GM21723 (cell line): Measurements from ENCODE around the gene BTD.
"Not testable (repeated sequence)": the region's sequence is repeated elsewhere in the genome, so short reads cannot be mapped to it uniquely, and the experiment has no call there.

ENCODE experiments used
- ATAC-seq: cut with Tn5 transposase; IDR thresholded peaks from one replicate; pipeline ENCODE4 v1.9.1; 2021; ENCODE audit warnings: mild to moderate bottlenecking, moderate library complexity; ENCODE audit not compliant: unreplicated experiment

BTD gene

DNA sequence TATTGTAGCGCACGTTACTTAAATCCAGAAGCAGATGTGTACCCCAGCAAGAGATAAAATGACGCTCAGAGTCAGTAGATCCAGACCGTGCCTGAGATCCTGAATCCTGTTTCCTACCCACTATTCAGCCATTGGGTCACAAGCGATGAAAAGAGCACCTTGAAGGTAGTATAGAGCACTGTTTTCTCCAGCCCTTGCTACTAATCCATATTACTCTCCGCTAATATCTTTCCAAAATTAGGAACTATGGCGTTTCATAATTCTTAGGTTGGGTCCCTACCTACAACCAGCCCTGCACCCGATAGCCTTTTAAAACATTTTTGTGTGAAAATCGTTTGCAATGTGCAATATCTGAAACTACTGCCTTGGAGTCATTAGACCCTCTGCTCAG, 596 bp downstream of the BTD start:
- peak; percentile 25 for ATAC-seq

DNA sequence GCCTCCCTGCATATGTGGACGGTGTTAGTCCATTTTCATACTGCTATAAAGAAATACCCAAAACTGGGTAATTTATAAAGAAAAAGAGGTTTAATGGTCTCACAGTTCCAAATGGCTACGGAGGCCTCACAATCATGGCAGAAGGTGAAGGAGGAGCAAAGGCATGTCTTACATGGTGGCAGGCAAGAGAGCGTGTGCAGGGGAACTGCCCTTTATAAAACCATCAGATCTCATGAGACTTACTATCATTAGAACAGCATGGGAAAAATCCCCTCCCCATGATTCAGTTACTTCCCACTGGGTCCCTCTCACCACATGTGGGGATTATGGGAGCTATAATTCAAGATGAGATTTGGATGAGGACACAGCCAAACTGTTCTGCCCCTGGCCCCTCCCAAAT, 1.3 kb downstream of the BTD start:
- ATAC-seq = not testable (repeated sequence)

DNA sequence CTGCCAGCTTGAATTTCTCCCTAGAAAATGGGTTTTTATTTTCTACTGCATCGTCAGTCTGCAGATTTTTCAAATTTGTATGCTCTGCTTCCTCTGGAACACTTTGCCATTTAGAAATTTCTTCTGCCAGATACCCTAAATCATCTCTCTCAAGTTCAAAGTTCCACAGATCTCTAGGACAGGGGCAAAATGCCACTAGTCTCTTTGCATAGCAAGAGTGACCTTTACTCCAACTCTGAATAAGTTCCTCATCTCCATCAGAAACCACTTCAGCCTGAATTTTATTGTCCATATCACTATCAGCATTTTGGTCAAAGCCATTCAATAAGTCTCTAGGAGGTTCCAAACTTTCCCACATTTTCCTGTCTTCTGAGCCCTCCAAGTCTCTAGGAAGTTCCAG, 3.0 kb downstream of the BTD start:
- not testable (repeated sequence) for ATAC-seq

DNA sequence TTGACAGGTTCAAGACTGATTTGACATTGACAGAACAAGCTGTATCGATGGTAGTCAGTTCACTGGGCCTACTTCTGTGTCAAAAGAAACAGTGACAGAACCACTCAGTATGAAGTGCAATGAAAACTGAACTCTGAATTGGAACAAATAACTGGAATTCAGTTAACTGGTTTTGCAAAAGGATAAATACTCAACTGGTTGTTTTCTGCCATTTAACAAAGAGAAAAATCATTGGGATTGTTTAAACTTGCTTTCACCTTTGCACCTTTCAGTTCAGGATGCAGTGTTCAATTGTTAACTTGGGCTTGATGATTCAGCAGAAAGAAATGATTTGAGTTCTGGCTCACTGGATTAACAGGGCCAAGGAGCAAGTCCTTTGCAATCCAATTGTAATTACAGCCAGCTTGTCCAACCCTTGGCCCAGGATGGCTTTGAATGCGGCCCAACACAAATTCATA, 4.9 kb downstream of the BTD start:
- no peak for ATAC-seq

DNA sequence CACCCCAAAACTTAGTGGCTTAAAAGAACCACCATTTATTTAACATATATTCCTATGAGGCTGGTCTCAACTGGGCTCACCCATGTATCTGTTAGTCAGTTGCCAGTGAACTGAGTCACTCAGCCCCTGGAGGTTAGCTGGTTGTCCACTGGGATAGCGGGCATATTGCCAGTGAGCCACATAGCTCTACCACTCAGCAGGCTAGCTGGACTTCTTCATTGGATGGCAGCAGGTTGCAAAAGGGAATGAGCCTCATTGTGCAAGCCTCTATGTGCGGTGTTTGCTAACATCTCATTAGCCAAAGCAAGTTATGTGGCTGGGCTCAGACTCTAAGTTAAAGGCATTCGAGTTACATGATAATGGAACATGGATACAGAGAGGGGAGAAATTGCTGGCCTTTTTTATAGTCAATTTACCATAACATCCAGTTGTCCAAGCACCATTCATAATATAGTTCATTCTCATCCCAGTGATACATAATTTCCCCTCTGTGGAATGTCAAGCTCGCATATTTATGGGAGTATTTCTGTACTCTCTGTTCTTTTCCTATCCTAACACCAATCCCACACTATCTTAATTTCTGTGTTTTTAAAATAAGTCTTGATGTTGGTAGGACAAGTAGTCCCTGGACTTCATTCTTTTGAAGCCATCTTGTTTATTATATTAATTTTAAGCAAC, 8.7 kb downstream of the BTD start:
- ATAC-seq = no peak

DNA sequence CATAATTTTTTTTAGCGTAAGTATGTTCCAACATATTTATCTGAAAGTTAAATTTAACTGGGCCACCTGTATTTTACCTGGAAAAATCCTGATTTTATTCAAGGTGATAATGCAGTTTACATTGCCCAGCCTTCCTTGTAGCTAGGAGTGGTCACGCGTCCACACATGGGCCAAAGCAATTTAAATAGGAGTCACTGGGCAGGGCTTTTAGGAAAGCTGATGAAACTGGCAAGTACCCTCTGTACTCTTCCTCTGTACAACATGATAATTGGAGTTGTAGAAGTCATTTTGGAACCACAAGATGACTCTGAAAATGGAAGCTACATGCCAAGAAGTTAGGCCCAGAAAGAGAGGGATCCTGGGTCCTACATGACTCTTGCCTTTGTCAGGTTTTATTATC, 9.5 kb downstream of the BTD start:
- no peak for ATAC-seq

DNA sequence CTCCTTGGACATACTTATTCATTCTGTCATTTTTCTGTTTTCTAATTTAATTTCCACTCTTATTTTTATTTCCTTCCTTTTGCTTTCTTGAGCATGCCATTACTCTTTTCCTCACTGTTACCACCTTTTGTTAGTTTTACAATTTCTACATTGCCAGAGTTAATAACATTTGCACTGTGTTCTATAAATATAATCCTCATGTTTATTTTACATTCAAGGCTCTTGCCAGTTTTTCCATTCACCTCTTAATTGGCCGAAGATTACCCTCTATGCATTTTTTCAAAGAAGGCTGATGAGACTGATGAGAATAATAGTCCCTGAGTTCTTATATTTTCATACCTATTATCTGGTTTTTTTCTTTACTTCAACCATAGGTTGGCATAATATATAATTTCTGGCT, 10.5 kb downstream of the BTD start:
- no peak for ATAC-seq

DNA sequence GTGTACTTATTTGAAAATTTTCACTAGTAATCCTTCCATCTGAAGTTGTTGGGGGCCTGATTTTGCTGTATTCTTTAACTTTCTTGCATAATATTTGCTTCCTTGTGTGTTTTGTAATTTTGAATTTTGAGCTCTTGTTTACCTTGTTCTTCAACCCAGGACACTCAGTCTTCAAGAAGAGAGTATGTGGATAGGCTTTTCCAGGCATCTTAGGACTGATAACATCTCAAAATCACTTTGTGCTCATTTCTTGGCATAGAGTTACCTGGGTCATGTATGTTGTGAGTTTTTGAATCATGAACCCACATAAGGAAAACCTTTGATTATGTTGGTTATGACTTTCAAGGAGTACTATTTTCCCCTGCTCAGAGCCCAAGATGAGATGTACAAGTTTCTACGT, 13.4 kb downstream of the BTD start:
- no peak for ATAC-seq

DNA sequence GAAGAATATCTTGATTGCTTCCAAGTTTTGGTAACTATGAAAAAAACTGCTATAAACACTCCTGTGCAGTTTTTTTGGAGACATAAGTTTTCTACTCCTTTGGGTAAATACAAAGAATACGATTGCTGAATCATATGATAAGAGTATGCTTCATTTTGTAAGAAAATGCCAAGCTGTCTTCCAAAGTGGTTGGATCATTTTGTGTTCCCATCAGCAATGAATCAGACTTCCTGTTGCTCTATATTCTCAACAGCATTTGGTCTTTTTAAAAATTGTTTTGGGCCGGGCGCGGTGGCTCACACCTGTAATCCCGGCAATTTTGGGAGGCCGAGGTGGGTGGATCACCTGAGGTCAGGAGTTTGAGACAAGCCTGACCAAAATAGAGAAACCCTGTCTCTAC, 14.5 kb downstream of the BTD start:
- no peak for ATAC-seq

DNA sequence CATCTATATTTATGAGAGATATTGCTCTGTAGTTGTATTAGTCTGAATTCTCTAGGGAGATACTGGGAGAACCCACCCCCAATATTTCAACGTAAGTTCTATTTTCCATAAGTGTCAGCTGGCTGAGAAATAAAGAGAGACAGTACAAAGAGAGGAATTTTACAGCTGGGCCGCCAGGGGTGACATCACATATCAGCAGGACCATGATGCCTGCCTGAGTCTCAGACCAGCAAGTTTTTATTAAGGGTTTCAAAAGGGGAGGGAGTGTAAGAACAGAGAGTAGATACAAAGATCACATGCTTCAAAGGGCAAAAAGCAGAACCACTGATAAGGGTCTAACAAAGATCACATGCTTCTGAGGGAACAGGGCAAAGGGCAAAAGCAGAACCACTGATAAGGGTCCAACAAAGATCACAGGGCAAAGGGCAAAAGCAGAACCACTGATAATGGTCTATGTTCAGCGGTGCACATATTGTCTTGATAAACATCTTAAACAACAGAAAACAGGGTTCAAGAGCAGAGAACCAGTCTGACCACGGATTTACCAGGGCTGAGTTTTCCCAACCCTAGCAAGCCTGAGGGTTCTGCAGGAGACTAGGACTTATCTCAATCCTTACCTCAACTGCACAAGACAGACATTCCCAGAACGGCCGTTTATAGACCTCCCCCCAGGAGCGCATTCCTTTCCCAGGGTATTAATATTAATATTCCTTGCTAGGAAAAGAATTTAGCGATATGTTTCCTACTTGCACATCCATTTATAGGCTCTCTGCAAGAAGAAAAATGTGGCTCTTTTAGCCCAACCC, 18.3 kb downstream of the BTD start:
- ATAC-seq = not testable (repeated sequence)

DNA sequence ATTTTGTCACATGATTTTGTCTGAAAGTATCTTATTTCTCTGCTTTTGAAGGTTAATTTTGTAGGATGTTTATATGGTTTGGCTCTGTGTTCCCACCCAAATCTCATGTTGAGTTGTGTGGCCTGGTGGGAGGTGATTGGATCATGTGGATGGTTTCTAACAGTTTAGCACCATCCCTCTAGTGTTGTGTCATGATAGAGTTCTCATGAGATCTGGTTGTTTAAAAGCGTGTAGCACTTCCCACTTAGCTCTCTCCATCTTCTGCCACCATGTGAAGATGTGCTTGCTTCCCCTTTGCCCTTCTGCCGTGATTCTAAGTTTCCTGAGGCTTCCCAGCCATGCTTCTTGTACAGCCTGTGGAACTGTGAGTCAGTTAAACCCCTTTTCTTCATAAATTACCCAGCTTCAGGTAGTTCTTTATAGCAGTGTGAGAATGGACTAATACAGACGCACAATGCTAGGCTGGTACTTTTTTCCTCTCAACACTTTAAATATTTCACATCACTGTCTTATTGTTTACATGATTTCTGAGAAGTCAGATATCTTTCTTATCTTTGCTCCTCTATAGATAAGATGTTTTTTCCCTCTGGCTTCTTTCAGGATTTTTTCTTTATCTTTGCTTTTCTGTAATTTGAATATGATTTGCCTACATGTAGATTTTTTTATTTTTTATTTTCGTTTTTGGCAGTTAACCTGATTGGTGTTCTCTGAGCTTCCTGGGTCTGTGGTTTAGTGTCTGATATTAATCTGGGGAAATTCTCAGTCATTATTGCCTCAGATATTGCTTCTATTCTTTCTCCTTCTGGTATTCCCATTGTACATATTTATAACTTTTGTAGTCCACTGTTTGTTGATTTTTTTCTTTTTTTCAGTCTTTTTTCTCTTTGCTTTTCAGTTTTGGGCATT, 22.2 kb downstream of the BTD start:
- ATAC-seq = no peak

DNA sequence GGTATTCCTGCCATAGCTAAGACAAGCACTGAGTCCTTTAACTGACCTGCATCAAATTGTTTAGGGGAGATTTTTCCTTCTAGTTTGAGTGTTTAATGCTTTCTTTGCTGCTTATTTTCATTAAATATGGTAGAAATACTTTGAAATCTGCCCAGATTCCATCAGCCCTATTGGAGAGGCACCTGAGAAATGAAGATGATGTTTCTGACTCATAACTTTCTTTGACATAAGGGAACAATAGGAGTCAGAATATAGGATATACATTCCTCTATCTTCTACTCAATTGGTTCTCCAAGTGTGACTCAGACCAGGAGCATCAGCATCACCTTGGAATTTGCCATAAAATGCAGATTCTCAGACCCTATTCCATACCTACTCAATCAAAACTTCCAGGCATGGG, 27.4 kb downstream of the BTD start:
- no peak for ATAC-seq

DNA sequence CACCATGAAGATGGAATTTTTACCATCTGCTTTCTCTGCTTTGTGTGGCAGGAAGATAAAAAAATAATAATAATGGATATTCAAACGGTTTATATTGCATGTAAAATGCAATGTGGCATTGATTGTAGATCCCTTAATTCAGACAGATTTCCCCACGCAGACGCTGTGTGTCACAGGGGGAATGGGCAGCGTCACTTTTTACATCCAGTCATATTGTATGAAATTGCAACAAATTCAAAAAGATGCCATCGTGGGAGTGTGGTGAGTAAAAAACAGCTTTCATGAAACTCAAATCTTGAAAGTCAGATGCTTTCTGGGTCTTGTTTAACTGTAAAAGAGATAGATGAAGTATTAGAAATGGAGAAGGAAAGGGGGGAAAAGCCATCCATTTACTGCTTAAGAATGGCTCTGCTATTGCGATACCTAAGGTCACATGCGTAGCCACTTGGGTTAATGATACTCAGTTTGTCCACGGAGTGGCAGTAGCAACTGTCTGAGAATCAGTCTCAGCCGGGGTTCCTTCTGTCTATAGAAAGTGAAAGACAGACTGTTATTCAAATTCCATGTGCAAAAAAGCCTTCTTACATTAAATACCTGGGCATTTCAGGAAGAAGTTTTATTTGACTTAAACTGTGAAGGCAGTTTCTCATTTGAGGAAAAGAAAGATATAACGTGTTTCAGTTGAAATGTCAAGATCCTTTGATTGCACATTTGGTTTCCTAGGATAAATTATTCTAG, 28.5 kb downstream of the BTD start:
- ATAC-seq = peak; percentile 96

DNA sequence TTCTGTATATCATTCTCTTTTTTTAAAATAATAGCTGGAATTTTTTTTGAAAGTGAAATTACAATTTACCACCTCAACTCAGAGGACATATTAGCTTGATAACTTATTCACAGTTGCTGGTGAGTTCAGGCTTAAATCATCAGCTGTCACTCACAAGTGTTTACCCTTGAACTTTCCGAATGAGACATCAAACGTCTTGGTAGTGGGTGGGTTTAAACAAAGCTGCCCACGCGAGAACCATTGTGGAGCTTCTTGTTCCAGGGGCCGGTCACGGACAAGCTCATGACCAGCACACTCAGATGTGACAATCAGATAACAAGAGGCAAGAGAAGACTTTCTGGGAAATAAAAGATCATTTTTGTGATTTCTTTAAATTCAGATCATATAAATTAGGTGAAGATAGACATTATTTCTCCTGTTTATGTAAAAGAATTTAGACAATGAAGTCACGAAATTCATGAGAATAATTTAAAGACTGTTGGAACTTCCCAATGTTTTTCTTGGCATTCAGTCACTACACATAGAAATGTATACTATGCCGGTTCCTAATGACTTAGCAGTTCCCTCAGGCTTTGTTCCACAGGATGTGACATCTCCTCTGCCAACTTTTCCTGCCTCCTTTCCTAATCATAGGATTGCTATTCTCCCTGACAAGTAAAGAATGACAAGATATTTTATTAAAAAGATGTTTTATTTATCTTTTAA, 29.3 kb downstream of the BTD start:
- ATAC-seq = peak; percentile 48

DNA sequence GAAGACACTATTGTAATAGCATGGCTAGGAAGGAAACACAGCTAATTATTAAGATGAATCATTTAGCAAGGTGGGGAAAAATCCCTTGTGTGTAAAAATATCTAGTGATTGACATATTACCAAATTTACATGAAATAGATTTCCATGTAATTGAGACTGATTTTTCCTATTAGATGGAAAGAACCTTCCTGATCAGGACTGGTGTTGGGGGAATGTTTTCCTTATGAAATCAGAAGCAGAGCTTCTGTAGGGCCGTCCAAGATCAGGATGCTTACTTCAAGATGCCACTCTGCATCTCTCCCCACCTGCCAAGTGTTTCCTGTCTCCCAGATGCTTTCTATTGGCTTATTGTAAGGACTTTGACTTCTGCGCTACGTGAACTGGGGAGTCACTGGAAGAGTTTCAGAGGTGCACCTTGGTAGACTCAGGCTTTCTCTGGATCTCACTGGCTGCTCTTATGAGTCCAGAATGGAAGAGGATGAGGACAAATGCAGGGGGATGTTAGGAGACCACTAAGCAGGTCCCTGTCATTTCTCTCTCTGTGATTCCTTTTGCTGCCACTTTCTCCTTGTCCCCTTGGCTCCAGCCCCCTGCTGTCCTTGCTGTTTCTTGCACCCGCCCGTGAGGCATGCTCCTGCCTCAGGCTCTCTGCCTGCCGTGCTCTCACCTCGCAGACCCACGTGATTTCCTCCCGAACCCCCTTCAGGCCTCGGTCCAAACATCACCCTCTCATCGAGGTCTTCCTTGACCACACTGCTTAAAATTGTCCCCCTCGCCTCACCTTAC, 30.1 kb downstream of the BTD start:
- ATAC-seq = no peak

DNA sequence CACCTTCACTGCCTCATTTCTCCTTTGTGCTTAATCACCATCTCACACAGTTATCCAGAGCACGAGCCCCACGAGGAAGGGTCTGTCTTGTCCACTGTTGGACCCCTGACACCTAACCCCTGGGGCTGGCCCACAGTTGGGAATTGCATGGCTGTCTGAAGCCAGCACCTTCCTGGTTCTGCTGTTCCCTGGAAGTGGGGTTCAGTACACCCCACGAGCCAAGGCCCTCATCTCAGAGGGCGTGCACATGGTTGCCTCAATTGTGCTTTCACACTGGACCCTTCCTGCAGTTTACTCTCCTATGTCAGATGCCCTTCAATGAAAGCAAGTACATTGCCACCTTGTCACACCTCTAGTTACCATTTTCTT, 30.7 kb downstream of the BTD start:
- no peak for ATAC-seq

DNA sequence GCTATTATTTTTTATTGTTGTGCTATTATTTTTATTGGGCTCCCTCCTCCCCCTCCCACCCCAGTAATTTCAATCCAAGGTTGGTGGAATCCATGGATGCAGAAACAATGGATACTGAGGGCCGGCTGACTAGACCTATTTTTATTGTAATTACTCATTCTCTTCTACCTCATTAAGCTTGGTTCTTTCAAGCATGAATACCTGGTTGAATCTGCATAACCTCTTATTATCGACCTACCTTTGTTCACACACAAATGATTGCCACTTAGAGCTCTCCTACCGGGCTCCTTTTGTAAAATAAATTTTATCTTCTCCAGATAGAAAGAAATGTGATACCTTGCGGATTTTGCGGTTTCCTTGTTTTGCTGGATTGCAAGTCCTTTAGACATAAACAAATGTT, 31.6 kb downstream of the BTD start:
- no peak for ATAC-seq

DNA sequence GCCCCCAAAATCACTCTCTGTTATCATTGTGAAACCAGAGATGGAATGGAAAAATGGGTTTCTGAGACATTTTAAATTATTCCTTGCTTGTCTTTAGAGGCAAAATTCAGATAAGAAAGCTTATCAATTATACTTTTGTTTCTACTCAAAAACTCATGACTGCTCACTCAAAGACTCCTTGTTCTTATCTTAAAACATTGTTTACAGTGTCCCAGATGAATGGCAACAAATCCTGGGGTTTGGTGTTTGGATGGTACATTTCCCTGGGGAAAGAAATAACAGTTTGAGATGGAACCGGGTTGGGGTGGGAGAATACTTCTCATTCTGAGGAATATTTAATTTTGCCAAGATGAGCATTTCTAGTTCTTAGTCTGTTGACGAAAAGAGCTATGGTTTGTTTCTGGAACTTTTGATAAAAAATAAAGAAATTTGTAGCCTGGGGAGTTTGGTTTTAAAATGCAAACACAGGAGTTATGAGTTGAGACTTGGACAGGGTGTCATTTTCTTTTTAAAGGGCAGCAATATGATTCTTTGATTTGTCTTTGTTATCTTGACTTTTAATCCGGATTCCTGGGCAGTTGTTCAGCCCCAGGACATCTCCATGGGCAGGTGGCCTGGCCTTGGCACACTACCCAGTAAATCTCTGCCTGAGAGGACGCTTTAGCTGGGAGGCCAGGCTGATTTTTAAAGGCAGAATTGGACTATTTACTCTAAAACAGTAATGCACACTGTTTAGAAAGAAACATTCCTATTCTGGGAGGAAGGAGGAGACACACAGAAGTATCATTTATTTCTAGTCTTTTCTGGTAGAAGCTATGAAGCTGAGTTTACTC, 32.4 kb downstream of the BTD start:
- no peak for ATAC-seq

DNA sequence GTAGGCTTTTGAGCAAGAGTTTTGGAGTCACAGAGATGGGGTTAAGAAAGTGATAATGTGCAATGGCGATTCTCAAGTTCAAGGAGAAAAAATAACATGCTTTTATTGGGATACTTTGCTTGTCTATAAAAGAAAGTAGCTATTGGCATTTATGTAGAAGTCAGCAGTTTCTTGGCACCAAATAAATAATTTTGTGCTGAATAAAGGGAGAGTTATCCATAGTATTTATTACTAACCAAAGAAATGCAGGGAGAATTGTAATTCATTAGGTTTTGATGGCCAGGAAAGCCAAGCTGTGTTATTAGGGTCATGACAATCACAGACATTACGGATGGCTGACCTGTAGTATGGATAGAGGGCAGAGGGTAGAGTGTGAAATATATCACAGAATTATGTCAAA, 33.1 kb downstream of the BTD start:
- ATAC-seq = no peak
